ENCODE data around the gene SPATA3.

SPATA3 gene

DNA sequence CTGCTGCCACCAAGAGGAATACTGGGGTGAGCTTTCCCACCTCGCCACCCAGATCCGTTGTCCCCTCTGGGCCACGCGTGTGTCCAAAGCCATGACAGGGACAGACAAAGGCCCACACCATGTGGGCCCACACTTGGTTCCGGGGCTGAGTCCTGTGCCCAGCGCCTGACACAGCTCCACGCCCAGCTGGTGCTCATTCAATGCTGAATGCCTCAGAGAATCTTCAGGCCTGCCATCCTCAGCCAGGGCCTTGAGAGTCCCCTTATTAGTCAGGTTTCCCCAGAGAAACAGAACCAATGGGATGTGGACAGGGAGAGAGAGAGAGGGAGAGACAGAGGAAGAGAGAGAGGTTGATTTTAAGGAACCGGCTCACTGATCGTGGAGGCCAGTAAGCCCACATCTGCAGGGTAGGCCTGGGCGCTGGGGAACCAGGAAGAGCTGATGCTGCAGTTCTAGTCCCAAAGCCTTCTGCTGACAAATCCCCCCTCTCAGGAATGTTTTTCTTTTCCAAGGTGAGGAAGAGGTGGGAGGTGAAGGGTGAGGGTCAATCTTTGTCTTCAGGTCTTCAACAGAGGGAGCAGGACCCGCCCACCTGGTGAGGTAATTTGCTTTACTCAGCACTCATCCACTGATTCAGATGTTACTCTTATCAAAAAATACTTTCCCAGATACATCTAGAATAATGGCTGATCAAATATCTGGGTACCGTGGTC, 10.2 kb upstream of the SPATA3 start:
- Histone ChIP-seq H3K4me3 (ENCODE audit: low read depth, low read length) (no peak overlapping the region), H3K9me3 (ENCODE audit: severe bottlenecking) (no peaks in the 10 kb centered on the region), H3K36me3 (no peaks in the 10 kb centered on the region), H3K27ac (no peak overlapping the region), H3K27me3 (ENCODE audit: insufficient read depth, low read depth, severe bottlenecking) (no peaks in the 10 kb centered on the region)
- no peak for DNase-seq
- TF ChIP-seq, protein P1, sequence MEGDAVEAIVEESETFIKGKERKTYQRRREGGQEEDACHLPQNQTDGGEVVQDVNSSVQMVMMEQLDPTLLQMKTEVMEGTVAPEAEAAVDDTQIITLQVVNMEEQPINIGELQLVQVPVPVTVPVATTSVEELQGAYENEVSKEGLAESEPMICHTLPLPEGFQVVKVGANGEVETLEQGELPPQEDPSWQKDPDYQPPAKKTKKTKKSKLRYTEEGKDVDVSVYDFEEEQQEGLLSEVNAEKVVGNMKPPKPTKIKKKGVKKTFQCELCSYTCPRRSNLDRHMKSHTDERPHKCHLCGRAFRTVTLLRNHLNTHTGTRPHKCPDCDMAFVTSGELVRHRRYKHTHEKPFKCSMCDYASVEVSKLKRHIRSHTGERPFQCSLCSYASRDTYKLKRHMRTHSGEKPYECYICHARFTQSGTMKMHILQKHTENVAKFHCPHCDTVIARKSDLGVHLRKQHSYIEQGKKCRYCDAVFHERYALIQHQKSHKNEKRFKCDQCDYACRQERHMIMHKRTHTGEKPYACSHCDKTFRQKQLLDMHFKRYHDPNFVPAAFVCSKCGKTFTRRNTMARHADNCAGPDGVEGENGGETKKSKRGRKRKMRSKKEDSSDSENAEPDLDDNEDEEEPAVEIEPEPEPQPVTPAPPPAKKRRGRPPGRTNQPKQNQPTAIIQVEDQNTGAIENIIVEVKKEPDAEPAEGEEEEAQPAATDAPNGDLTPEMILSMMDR (IDR thresholded peaks at IDR 0.05; ENCODE audit: low read depth, low read length), result no peak

DNA sequence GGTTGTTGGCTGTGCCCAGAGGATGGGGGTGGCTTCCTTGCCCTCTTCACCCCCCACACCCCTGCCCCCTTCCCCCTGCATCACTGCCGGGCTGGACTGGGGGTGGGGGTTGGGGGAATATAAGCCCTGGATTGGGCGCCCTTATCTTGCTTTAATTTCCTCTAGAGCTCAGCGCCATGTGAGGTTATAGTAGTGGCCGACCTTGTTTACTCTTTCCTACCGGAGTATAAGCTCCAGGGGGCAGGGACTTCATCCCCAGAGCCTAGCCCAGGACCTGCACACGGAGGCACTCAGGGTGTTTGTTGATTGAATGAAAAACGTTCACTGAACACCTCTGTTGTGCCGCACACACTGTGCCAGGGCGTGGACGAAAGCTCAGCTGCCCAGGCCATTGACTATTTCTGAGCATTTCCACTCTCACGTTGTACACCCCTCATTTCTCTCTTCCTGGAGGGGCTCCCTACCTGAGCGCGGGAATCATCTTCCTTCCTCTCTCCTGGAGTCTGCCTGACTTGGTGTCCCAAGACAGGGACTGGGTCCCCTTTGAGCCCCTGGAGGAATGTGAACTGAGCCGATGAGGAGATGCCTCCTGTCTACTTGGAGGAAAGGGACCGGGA, 9.3 kb upstream of the SPATA3 start:
- Histone ChIP-seq H3K27ac (peak overlapping the region; percentile 9; the same call in 1 of the 2 replicates), H3K27me3 (ENCODE audit: insufficient read depth, low read depth, severe bottlenecking) (no peaks in the 10 kb centered on the region), H3K4me3 (ENCODE audit: low read depth, low read length) (peak overlapping the region; percentile 45), H3K9me3 (ENCODE audit: severe bottlenecking) (no peaks in the 10 kb centered on the region), H3K36me3 (no peaks in the 10 kb centered on the region)
- DNase-seq, result no peak
- TF ChIP-seq, protein P1 (IDR thresholded peaks at IDR 0.05; ENCODE audit: low read depth, low read length), result no peak

DNA sequence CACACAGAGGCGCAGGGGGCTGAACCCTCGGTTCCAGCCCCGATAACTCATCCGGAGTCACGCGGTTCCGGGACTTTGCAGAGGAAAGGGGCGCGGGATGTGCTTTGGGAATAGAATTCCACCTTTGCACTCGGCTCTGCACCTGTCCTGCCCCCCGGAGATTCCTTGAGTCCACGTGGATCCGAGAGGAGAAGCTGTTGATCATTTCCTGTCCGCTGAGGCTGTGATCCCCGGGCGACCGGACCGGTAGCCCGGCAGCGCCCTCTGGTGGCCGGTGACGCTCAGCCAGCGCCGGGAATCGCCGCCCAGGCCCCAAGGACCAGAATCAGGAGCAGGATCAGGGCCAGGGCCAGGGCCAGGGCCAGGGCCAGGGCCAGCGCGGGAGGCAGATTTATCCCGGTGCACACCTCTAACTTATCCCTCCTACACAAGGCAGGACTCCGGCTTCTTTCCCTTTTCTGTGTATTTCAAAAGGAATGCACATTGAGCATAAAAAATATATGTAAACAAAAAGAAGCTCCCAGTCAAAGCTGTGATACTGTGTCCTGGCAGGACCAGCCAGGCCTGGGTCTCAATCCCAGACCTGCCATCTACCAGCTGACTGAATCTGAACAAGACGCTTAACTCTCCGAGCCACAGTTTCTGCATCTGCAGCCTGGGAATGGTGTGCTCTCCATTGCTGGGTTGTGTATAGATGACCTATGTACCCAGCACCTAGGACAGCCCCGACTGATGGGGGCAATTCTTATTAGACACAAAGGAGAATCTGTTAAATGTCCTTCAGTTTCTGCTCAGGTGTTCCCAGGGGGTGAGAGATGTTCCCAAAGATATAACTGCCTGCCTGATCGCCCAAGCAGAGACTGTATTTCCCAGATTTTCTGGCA, 8.5 kb upstream of the SPATA3 start:
- peak overlapping the region; percentile 9; the same call in 1 of the 2 replicates for H3K27ac ChIP-seq
- DNase-seq, result peak; percentile 81
- H3K36me3 ChIP-seq, result no peaks in the 10 kb centered on the region

DNA sequence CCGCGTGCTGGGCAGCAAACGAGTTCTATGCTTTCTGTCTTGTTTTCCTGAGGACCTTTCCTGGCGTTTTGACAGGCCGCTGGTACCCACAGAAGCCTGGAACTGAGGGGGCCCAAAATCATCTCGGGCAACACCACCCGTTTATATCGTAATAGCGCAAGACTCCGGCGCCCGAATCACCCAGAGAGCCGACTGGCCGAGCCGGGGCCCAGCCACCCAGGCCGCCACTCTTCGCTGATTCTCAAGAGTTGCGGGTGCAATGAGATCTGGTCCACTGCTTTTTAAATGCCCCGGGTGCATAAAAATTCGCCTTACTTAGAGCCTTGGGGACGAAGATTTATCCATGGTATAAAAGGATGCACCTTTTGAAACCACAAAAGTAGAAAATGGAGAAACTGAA, 6.2 kb upstream of the SPATA3 start:
- Histone ChIP-seq H3K4me3 (ENCODE audit: low read depth, low read length) (no peak overlapping the region), H3K9me3 (ENCODE audit: severe bottlenecking) (no peaks in the 10 kb centered on the region), H3K27ac (no peak overlapping the region), H3K36me3 (no peaks in the 10 kb centered on the region), H3K27me3 (ENCODE audit: insufficient read depth, low read depth, severe bottlenecking) (no peaks in the 10 kb centered on the region)
- TF ChIP-seq, protein P1 (IDR thresholded peaks at IDR 0.05; ENCODE audit: low read depth, low read length), result no peak
- no peak for DNase-seq

More for the DNA sequence above, 8.5 kb upstream of the SPATA3 start:
- Histone ChIP-seq H3K4me3 (ENCODE audit: low read depth, low read length) (peak overlapping the region; percentile 45), H3K27me3 (ENCODE audit: insufficient read depth, low read depth, severe bottlenecking) (no peaks in the 10 kb centered on the region), H3K9me3 (ENCODE audit: severe bottlenecking) (no peaks in the 10 kb centered on the region)
- TF ChIP-seq, protein P1 (IDR thresholded peaks at IDR 0.05; ENCODE audit: low read depth, low read length), result peak; percentile 88

GRCh38 chr2:230990131-230990898, 5.6 kb upstream of the SPATA3 start:
- TF ChIP-seq, protein P1 (IDR thresholded peaks at IDR 0.05; ENCODE audit: low read depth, low read length), result no peak
- no peak for DNase-seq
- Histone ChIP-seq H3K27ac (no peak overlapping the region), H3K36me3 (no peaks in the 10 kb centered on the region), H3K27me3 (ENCODE audit: insufficient read depth, low read depth, severe bottlenecking) (no peaks in the 10 kb centered on the region), H3K9me3 (ENCODE audit: severe bottlenecking) (no peaks in the 10 kb centered on the region), H3K4me3 (ENCODE audit: low read depth, low read length) (no peak overlapping the region)
